HG03139 (cell line): Measurements from ENCODE around the gene CD101.
"Not testable (repeated sequence)": the region's sequence is repeated elsewhere in the genome, so short reads cannot be mapped to it uniquely, and the experiment has no call there.

Experiments
- ATAC-seq: cut with Tn5 transposase; IDR thresholded peaks from one replicate; pipeline ENCODE4 v1.9.1; 2021; ENCODE audit not compliant: unreplicated experiment

The CD101 gene

GRCh38 chr1:117001254-117001927, at the start of gene CD101:
Gene CD101 (plus strand): TSS chr1:117001760. CDS start chr1:117001818, 58 bp downstream.
- ATAC-seq, result peak; percentile 89

GRCh38 chr1:116952738-116953275, 48.8 kb upstream of the CD101 start:
- ATAC-seq, result no peak

- no peak for ATAC-seq
These were observed 47.1 kb upstream of the CD101 start for GRCh38 chr1:116954440-116954839.

- no peak for ATAC-seq
These were observed 45.2 kb upstream of the CD101 start for GRCh38 chr1:116956378-116956777.

- ATAC-seq, result no peak
These were observed 43.9 kb upstream of the CD101 start for GRCh38 chr1:116957646-116958045.

GRCh38 chr1:116958110-116958509, 43.5 kb upstream of the CD101 start:
- no peak for ATAC-seq

- ATAC-seq, result no peak
These were observed 42.6 kb upstream of the CD101 start for GRCh38 chr1:116958977-116959376.

- ATAC-seq, result no peak
These were observed 40.0 kb upstream of the CD101 start for GRCh38 chr1:116961606-116962005.

- no peak for ATAC-seq
These were observed 38.4 kb upstream of the CD101 start for GRCh38 chr1:116962987-116963639.

- no peak for ATAC-seq
These were observed 34.8 kb upstream of the CD101 start for GRCh38 chr1:116966791-116967190.

- ATAC-seq, result no peak
These were observed 32.8 kb upstream of the CD101 start for GRCh38 chr1:116968724-116969123.

- ATAC-seq, result no peak
These were observed 30.2 kb upstream of the CD101 start for GRCh38 chr1:116971258-116971860.

GRCh38 chr1:116971965-116972673, 29.4 kb upstream of the CD101 start:
- ATAC-seq, result no peak

- no peak for ATAC-seq
These were observed 28.9 kb upstream of the CD101 start for GRCh38 chr1:116972674-116973030.

GRCh38 chr1:116980309-116980708, 21.3 kb upstream of the CD101 start:
- not testable (repeated sequence) for ATAC-seq

- no peak for ATAC-seq
These were observed 20.0 kb upstream of the CD101 start for GRCh38 chr1:116981521-116982037.

GRCh38 chr1:116982319-116983004, 19.1 kb upstream of the CD101 start:
- ATAC-seq, result no peak

- ATAC-seq, result no peak
These were observed 18.4 kb upstream of the CD101 start for GRCh38 chr1:116983112-116983511.

GRCh38 chr1:116983678-116984077, 17.9 kb upstream of the CD101 start:
- ATAC-seq, result no peak

GRCh38 chr1:116984406-116985160, 17.0 kb upstream of the CD101 start:
- no peak for ATAC-seq
